Kidney epithelial cell (primary cell): ENCODE results near the gene TBC1D12. TPM values are rescaled to one million over a fixed set of nuclear protein-coding genes. Genes with fewer than 3 reads are reported as not detected.

Experiments
- DNase-seq: peaks from one replicate; pipeline ENCODE4 v3.0.0-alpha.2; 2010; ENCODE audit warnings: low read depth
- H3K27me3 ChIP-seq: 2 replicates; pipeline ENCODE4 v1.6.0; 2011; ENCODE audit warnings: low read length; ENCODE audit not compliant: control insufficient read depth, insufficient read depth
- H3K36me3 ChIP-seq: 2 replicates; pipeline ENCODE4 v1.5.1; 2011; ENCODE audit warnings: low read length; ENCODE audit not compliant: control insufficient read depth, insufficient read depth
- H3K4me3 ChIP-seq: 2 replicates; pipeline ENCODE4 v1.5.1; 2011; ENCODE audit warnings: low read depth, mild to moderate bottlenecking, control low read depth, low read length
- total RNA-seq: library from RNA; depleted of rRNA; stranded (reverse); fragments of >200 nt; gene quantifications from 2 replicates; pipeline ENCODE4 v1.2.3, GENCODE V29; 2015
- TF ChIP-seq, protein P1 (sequence below): IDR thresholded peaks from 2 replicates; pipeline ENCODE4 v1.5.1; 2011; ENCODE audit warnings: mild to moderate bottlenecking, moderate library complexity, low read length, control low read depth, inconsistent platforms; ENCODE audit not compliant: insufficient read depth, poor library complexity, severe bottlenecking

Gene TBC1D12
- total RNA-seq, 1 donor from 2014 or later: 6.7 TPM

GRCh38 chr10:94571528-94571927, 169.2 kb downstream of the TBC1D12 start:
- Histone ChIP-seq H3K27me3 (no peaks in the 10 kb centered on the region), H3K4me3 (no peak overlapping the region), H3K36me3 (no peaks in the 10 kb centered on the region)
- no peak for DNase-seq
- TF ChIP-seq, protein P1, sequence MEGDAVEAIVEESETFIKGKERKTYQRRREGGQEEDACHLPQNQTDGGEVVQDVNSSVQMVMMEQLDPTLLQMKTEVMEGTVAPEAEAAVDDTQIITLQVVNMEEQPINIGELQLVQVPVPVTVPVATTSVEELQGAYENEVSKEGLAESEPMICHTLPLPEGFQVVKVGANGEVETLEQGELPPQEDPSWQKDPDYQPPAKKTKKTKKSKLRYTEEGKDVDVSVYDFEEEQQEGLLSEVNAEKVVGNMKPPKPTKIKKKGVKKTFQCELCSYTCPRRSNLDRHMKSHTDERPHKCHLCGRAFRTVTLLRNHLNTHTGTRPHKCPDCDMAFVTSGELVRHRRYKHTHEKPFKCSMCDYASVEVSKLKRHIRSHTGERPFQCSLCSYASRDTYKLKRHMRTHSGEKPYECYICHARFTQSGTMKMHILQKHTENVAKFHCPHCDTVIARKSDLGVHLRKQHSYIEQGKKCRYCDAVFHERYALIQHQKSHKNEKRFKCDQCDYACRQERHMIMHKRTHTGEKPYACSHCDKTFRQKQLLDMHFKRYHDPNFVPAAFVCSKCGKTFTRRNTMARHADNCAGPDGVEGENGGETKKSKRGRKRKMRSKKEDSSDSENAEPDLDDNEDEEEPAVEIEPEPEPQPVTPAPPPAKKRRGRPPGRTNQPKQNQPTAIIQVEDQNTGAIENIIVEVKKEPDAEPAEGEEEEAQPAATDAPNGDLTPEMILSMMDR: no peak

DNA sequence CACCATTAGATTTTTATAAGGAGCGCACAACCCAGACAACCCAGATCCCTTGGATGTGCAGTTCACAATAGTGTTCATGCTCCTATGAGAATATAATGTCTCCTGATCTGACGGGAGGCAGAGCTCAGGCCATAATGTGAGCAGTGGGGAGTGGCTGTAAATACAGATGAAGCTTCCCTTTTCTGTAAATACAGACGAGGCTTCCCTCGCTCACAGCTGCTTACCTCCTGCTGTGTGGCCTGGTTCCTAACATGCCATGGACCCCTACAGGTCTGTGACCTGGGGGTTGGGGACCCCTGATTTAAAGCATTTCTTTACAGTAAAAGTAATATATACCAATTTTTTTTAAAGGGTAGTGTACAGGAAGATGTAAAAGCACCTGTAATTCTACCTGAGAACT, 176.4 kb downstream of the TBC1D12 start:
- Histone ChIP-seq H3K36me3 (no peaks in the 10 kb centered on the region), H3K4me3 (no peak overlapping the region)
- DNase-seq: no peak

DNA sequence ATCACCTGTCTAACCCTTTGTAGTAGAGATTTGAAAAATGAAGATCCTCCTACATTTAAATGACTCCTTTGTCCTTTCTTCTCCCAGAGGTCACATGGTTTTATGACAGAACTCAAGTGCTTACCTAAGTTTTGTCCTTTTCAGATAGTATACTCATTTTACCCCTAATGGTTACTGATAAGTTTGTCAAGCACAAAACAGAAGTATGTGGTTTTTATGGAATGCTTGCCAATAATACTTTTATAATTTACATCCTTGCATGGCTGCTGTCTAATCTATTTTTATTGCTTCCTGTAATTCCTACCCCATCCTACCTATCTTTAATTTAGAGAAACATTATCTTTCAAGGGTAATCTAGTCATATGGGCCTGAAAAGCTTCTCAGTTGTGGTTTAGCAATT, 180.8 kb downstream of the TBC1D12 start:
- H3K27me3 ChIP-seq: no peaks in the 10 kb centered on the region
- DNase-seq: no peak
- no peak overlapping the region for H3K4me3 ChIP-seq
- TF ChIP-seq, protein P1: no peak
- H3K36me3 ChIP-seq: no peaks in the 10 kb centered on the region

More for the DNA sequence above, 176.4 kb downstream of the TBC1D12 start:
- no peaks in the 10 kb centered on the region for H3K27me3 ChIP-seq
- TF ChIP-seq, protein P1: no peak

Other genes starting within 250 kb of the TBC1D12 start
- gene NOC3L, start 39.6 kb upstream of the TBC1D12 start, total RNA-seq: 17.8 and 23.1 TPM in 2 replicates
- 18.9 and 28.7 TPM in 2 replicates for gene HELLS, start 143.2 kb downstream of the TBC1D12 start, total RNA-seq